ENCODE data around the gene INTS3.

Gene INTS3

DNA sequence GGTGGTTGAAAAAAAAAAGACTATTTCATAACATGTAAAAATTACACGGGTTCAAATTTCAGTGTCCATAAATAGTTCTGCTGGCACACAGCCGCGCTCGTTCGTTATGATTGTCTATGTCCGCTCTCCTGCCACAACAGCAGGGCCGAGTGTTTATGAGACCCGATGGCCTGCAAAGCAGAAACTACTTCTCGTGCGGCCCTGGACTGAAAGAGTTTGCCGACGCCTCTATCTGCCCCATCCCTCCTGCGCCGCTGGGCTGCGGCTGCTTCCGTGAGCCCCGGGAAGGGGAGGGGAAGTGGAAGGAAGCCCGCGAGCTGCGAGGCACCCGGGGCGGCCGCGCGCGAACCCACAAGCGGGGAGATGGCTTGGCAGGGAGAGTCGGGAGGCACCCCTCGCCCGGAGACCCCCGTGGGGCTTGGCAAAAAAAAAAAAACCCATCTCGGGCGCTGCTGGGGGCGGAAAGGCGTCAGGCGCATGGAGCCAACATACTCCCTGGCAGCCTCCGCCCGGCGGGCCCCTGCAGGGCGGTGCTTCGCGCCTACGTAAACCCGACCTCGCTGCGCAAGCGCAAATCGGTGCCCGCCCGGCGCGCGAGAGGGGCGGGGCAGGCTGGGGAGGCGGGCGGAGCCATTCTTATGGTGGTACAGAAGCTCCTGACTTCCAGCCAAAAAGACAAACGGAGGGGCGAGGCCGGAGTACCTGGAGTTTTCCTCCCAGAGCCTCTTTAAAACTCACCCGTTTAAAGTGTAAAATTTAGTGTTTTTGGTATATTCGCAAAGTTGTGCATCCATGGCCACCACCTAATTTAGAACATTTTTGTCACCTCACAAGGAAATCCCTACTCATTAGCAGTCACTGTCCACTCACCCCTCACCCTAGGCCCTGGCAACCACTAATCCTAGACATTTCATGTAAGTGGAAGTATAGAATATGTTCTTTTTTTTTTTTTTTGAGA, 55.7 kb downstream of the INTS3 start:
- POLR2A ChIA-PET = interaction anchor here (0.7 to 1.6 kb wide), 11 partner anchors 8 to 207 kb away, joined by 3 to 10 read pairs (median 4); partner anchors contain the start of genes INTS3, RPS27, SLC27A3 and SLC39A1
- CTCF ChIA-PET = interaction anchor here (0.6 to 0.9 kb wide), 2 partner anchors 25 to 431 kb away, joined by 3 to 5 read pairs; no protein-coding TSS in a partner anchor
- Histone ChIP-seq H3K36me3 (ENCODE audit: control insufficient read depth in 2 of 2, insufficient read depth in 1 of 2, low read length in 2 of 2) (peaks cover 0 to 6% of the 10 kb centered on the region in 2 experiments; a peak in 1 of 3 replicates), H3K27ac (ENCODE audit: extremely low read depth, low read depth, low read length) (peak overlapping the region; percentile 67), H3K4me3 (ENCODE audit: low read depth, low read length) (peak overlapping the region; percentile 68), H3K4me1 (ENCODE audit: control insufficient read depth, insufficient read depth, low read length) (no peaks in the 10 kb centered on the region), H3K9me3 (ENCODE audit: control insufficient read depth, insufficient read depth, low read depth, low read length) (no peaks in the 10 kb centered on the region)
- TF ChIP-seq ZNF132 (tag by site-specific recombination; IDR thresholded peaks at IDR 0.05; ENCODE audit: borderline replicate concordance) (no peak), ZNF549 (tag by site-specific recombination; IDR thresholded peaks at IDR 0.05) (no peak), ZNF501 (tag by site-specific recombination; IDR thresholded peaks at IDR 0.05) (peak; percentile 77), ZNF341 (tag by site-specific recombination; IDR thresholded peaks at IDR 0.05; ENCODE audit: low read depth) (peak; percentile 42; the same call in 1 of the 2 replicates), ZNF558 (tag by site-specific recombination; IDR thresholded peaks at IDR 0.05) (no peak; the same call in 1 of the 2 replicates), ZNF664 (tag by site-specific recombination; IDR thresholded peaks at IDR 0.05) (no peak), ZNF610 (tag by site-specific recombination; IDR thresholded peaks at IDR 0.05; ENCODE audit: borderline replicate concordance) (peak; percentile 56; the same call in 1 of the 2 replicates), SP2 (tag by site-specific recombination; IDR thresholded peaks at IDR 0.05) (peak; percentile 87), ZNF423 (tag by site-specific recombination; IDR thresholded peaks at IDR 0.05) (peak; percentile 66; the same call in 1 of the 2 replicates), GLI4 (tag by site-specific recombination; IDR thresholded peaks at IDR 0.05) (no peak), ZNF416 (tag by site-specific recombination; IDR thresholded peaks at IDR 0.05) (no peak), ZIC2 (tag by site-specific recombination; IDR thresholded peaks at IDR 0.05) (peak; percentile 86), ZBTB8A (tag by site-specific recombination; IDR thresholded peaks at IDR 0.05) (peak; percentile 100), KLF16 (tag by site-specific recombination; IDR thresholded peaks at IDR 0.05) (peak; percentile 77; the same call in 1 of the 2 replicates), ZNF555 (tag by site-specific recombination; conservative IDR thresholded peaks at IDR 0.05) (no peak), ZSCAN23 (tag by site-specific recombination; IDR thresholded peaks at IDR 0.05) (no peak), ZNF157 (tag by site-specific recombination; IDR thresholded peaks at IDR 0.05) (no peak), WT1 (tag by site-specific recombination; IDR thresholded peaks at IDR 0.05) (peak; percentile 79), ZNF202 (tag by site-specific recombination; IDR thresholded peaks at IDR 0.05; ENCODE audit: borderline replicate concordance) (no peak), HOXD13 (CRISPR knock-in tag; IDR thresholded peaks at IDR 0.05; ENCODE audit: borderline replicate concordance) (no peak), YY2 (tag by site-specific recombination; IDR thresholded peaks at IDR 0.05) (no peak)
- TF ChIP-seq, protein P1, sequence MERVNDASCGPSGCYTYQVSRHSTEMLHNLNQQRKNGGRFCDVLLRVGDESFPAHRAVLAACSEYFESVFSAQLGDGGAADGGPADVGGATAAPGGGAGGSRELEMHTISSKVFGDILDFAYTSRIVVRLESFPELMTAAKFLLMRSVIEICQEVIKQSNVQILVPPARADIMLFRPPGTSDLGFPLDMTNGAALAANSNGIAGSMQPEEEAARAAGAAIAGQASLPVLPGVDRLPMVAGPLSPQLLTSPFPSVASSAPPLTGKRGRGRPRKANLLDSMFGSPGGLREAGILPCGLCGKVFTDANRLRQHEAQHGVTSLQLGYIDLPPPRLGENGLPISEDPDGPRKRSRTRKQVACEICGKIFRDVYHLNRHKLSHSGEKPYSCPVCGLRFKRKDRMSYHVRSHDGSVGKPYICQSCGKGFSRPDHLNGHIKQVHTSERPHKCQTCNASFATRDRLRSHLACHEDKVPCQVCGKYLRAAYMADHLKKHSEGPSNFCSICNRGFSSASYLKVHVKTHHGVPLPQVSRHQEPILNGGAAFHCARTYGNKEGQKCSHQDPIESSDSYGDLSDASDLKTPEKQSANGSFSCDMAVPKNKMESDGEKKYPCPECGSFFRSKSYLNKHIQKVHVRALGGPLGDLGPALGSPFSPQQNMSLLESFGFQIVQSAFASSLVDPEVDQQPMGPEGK (tag by site-specific recombination; IDR thresholded peaks at IDR 0.05) = peak; percentile 97
- TF ChIP-seq, protein P2, sequence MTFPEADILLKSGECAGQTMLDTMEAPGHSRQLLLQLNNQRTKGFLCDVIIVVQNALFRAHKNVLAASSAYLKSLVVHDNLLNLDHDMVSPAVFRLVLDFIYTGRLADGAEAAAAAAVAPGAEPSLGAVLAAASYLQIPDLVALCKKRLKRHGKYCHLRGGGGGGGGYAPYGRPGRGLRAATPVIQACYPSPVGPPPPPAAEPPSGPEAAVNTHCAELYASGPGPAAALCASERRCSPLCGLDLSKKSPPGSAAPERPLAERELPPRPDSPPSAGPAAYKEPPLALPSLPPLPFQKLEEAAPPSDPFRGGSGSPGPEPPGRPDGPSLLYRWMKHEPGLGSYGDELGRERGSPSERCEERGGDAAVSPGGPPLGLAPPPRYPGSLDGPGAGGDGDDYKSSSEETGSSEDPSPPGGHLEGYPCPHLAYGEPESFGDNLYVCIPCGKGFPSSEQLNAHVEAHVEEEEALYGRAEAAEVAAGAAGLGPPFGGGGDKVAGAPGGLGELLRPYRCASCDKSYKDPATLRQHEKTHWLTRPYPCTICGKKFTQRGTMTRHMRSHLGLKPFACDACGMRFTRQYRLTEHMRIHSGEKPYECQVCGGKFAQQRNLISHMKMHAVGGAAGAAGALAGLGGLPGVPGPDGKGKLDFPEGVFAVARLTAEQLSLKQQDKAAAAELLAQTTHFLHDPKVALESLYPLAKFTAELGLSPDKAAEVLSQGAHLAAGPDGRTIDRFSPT (tag by site-specific recombination; IDR thresholded peaks at IDR 0.05) = peak; percentile 96
- TF ChIP-seq, protein P3, sequence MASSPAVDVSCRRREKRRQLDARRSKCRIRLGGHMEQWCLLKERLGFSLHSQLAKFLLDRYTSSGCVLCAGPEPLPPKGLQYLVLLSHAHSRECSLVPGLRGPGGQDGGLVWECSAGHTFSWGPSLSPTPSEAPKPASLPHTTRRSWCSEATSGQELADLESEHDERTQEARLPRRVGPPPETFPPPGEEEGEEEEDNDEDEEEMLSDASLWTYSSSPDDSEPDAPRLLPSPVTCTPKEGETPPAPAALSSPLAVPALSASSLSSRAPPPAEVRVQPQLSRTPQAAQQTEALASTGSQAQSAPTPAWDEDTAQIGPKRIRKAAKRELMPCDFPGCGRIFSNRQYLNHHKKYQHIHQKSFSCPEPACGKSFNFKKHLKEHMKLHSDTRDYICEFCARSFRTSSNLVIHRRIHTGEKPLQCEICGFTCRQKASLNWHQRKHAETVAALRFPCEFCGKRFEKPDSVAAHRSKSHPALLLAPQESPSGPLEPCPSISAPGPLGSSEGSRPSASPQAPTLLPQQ (tag by site-specific recombination; IDR thresholded peaks at IDR 0.05) = peak; percentile 87
- TF ChIP-seq, protein P4, sequence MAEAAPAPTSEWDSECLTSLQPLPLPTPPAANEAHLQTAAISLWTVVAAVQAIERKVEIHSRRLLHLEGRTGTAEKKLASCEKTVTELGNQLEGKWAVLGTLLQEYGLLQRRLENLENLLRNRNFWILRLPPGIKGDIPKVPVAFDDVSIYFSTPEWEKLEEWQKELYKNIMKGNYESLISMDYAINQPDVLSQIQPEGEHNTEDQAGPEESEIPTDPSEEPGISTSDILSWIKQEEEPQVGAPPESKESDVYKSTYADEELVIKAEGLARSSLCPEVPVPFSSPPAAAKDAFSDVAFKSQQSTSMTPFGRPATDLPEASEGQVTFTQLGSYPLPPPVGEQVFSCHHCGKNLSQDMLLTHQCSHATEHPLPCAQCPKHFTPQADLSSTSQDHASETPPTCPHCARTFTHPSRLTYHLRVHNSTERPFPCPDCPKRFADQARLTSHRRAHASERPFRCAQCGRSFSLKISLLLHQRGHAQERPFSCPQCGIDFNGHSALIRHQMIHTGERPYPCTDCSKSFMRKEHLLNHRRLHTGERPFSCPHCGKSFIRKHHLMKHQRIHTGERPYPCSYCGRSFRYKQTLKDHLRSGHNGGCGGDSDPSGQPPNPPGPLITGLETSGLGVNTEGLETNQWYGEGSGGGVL (tag by site-specific recombination; IDR thresholded peaks at IDR 0.05) = 0 out of 2 replicates have a peak, but pooled peaks have one; percentile 33
- TF ChIP-seq, protein P5, sequence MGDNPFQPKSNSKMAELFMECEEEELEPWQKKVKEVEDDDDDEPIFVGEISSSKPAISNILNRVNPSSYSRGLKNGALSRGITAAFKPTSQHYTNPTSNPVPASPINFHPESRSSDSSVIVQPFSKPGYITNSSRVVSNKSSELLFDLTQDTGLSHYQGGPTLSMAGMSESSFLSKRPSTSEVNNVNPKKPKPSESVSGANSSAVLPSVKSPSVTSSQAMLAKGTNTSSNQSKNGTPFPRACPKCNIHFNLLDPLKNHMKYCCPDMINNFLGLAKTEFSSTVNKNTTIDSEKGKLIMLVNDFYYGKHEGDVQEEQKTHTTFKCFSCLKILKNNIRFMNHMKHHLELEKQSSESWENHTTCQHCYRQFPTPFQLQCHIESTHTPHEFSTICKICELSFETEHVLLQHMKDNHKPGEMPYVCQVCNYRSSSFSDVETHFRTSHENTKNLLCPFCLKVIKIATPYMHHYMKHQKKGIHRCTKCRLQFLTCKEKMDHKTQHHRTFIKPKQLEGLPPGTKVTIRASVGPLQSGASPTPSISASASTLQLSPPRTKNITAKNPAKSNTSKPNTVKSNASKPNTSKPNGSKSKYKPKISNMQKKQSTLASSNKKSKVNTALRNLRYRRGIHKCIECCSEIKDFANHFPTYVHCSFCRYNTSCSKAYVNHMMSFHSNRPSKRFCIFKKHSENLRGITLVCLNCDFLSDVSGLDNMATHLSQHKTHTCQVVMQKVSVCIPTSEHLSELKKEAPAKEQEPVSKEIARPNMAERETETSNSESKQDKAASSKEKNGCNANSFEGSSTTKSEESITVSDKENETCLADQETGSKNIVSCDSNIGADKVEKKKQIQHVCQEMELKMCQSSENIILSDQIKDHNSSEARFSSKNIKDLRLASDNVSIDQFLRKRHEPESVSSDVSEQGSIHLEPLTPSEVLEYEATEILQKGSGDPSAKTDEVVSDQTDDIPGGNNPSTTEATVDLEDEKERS (tag by site-specific recombination; IDR thresholded peaks at IDR 0.05) = no peak
